HG03159 (cell line): Measurements from ENCODE around the gene ALX4.

ENCODE experiments used
- ATAC-seq: cut with Tn5 transposase; IDR thresholded peaks from one replicate; pipeline ENCODE4 v1.9.1; 2021; ENCODE audit warnings: mild to moderate bottlenecking, moderate library complexity; ENCODE audit not compliant: unreplicated experiment

Gene ALX4

GRCh38 chr11:44316659-44317240 lies 6.8 kb upstream of the ALX4 start:
- ATAC-seq: no peak

- no peak for ATAC-seq
Observed at GRCh38 chr11:44315947-44316658, 6.2 kb upstream of the ALX4 start.

- ATAC-seq: no peak
Observed at GRCh38 chr11:44314733-44315132, 4.8 kb upstream of the ALX4 start.

DNA sequence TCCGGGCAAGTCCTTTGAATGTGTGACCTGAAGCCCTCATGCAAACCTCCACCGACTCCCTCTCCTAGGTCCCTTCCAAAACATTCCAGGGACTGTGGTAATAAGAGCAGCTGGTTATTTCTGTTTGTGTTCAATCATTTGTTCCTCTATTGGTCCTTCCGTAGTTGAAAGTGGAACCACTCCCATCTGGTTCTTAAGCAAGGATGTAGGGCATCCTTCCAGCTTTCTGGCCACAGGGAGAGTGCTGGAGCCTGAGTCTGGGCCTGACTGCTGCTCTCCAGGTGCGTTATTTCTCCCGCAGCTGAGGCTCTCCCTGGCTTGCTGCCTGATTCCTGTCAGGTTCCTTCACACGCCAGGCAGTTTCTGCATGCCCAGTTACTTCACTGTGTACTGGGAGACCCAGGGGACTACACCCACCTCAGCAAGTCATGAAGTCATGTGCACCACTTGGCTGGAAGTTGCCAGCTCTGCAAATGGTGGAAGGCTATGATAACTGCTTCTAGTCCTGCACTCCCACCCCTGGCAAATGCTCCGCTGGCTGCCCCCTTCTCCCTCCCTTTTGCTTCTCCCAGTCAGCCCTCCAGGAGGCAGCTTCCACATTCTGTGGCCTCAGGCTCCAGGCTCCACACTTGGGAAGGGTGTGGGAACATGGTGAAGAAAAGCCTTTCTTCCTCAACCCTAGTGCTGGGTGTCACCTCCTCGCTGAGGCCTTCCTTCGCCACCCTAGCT lies 4.0 kb upstream of the ALX4 start:
- ATAC-seq: no peak

DNA sequence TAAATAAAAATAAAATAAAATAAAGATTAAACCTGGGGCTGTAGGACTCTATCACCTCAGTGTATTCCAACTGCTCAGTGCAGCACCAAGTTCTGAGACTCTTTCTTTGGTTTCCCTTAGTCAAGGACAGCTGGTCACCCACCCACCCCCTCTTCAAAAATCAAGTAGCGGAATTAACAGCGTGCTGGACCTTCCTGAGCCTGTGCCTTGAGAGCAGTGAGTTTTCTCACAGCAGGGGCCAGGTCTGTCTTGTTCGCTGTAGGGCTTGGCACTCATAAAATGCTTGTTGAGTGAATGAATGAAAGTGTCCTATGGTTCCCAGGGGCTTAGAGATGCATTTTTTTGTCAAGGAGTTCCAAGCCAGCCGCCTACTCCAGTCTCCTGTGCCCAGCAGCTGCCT lies 2.9 kb upstream of the ALX4 start:
- ATAC-seq: no peak

DNA sequence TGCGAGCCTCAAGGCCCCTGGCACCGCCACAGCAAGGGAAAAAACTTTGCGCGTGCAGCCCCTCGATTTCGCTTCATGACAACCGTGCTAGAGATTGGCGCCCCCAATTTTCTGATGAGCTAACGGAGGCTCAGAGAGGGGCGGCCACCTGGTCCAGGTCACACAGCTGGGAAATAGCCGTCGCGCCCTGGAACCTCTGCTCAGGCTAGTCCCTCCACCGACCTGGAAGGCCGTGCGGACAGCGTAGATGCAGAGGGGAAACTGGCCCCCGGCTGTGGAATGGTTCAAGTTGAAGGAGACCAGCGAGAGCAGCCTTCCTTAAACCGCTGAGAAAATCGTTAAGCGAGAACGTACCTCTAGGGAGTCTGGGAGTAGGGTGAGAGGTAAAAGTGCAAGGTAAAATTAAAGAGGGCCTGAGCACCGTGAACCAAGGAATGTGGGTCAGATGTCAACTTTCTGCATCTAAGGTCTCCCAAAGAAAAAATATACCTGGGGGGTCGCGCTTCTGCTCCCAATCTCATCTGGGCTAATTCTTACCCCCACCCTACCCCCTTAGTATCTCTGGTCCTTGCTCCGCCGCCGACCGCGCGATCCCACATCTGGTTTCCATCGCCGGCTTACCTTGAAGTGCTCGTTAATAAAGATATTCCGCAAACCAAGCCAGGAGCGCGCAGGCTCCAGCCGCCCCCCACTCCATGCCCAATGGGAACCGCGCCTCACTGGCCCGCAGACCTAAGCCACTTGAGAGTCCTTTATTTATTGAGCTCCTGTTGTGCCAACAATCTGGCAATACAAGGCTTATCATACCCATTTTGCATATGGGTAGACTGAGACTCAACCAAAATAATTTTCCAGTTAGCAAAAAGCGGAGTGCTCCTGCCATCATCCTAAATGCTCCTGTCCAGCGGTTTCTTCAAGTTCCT lies 1.7 kb upstream of the ALX4 start:
- ATAC-seq: no peak

- no peak for ATAC-seq
Observed at GRCh38 chr11:44310463-44311272, 729 bp upstream of the ALX4 start.

GRCh38 chr11:44310206-44310462 lies 195 bp upstream of the ALX4 start:
- no peak for ATAC-seq

GRCh38 chr11:44308923-44309477 lies 939 bp downstream of the ALX4 start:
- ATAC-seq: no peak

DNA sequence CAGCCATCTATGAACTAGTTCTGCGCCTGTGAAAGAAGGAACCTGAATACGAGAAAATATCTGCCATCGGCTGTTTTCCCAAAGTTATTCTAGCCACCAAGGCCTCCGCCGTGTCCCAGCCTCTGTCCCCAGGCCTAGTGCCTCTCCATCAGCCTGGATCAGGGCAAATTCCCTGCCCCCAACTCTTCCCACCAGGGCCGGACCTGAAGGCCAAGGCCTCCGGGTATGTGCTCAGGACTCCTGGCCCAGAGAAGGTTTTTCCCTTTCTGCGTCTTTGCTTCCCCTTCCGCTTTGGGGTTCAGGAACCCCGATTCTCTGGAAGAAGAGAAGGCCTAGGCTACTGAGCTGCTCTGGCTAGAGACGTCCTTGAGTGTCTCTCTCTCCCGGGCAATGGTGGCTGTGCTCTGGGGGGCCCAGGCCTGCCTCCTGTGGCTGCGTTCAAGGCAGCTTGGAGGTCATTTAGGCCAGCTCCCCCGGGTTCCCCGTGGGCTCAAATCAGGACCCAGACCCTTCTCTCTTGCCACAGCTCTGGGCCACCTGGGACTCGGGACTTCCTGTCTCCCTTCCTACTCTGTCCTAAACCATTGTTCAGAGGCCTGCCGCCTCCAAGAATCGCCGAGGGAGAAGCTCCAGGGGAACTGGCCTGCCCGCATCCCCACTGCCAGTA lies 1.6 kb downstream of the ALX4 start:
- no peak for ATAC-seq

GRCh38 chr11:44307340-44308099 lies 2.4 kb downstream of the ALX4 start:
- no peak for ATAC-seq

- ATAC-seq: no peak
Observed at GRCh38 chr11:44306918-44307244, 3.1 kb downstream of the ALX4 start.

- ATAC-seq: no peak
Observed at GRCh38 chr11:44306052-44306917, 3.7 kb downstream of the ALX4 start.

DNA sequence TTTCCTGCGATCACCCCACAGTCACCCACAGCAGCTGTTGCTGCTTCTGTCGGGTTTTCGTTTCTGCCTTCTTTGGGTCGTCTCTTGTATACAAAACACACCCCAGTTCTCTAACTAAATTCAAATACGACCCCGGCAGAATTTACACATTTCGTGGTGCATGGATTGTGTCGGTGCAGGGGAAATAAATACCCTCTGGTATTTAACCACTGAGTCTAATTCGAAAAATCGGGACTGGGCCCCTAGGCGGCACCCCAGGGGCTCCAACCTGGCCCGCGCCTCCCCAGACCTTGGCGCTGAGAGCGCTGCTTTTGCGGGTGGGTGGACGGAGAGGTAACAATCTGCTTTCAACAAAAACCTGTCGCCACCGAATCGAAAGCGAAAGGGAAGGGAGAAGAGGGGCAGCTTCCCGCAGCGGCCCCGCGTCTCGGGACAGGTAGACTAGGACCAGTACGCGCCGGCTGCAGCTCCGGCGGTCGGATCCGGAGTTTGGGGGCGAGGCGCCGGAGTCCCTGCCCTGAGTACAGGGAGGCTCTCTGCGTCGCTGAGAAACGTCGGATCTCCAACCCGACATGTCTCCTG lies 4.4 kb downstream of the ALX4 start:
- no peak for ATAC-seq

DNA sequence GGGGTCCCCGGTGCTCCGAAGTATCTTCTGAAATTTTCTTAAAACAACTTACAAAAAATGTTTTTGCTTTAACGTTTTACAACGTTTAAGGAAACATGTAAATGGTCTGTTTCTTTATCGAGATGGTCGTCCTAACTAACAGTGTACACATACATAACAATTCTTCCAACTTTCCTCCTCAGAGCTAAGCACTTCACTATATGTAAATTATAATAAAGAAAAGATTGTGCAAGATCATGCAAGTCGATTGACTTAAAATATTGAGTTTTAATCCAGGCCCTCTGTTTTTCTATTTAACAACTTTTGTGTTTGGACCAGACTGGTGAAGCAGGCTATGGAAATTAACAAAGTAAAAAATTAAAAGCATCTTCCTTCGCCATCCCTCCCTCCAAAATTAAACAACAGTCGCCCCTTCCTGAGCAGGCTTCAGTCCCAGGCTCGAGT lies 4.9 kb downstream of the ALX4 start:
- ATAC-seq: no peak

DNA sequence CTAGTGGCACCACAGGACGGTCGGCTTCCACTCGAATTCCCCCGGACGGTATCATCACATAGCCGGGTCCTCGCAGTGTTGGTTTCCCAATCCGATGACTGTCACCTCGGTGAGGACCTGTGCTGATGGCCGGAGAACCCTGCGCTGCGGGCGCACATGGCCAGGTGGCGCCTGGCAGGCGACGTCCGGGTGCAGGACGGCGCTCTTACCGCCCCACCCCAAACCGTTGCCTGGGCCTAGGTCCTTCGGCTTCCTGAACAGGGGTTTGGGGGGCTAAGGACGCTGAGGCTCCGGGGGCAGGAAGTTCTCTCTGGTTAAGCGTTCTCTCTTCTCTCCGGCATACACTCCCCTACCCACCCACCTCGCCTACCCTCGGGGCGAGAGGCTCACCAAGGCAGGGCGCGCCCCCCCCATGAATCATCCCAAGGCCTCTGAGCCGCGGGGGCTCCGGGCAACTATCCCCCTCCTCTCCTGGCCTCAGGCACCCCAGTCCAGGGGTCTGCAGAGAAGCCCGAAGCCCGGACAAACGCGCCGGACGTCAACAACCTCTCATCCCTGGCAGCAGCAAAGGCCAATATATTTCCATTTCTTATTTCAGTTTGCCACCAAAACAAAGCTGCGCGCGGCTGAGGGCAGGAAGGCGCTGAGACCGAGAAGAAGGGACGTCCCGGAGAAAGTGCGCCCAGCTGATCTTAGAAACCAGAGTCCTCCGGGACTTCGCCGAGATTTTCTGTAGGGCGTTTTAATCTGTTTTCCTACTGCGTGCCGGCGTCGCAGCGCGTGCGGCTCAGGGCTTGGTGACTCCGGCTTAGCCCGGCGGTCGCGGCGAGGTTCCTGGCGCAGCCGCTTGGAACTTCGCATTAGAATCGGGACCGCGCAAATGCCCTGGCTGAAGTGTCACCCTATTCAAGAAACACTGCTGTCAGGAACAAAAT lies 5.6 kb downstream of the ALX4 start:
- ATAC-seq: no peak
